ENCODE results near the gene DMD.

GRCh38 chrX:33106737-33107136, 104.6 kb downstream of the DMD start:
- TF ChIP-seq EZH2phosphoT487 (IDR thresholded peaks at IDR 0.05; ENCODE audit: insufficient read depth, low read depth) (no peak), EZH2 (IDR thresholded peaks at IDR 0.05; ENCODE audit: insufficient read depth, poor library complexity, severe bottlenecking) (no peak)

Data from GM23248 (cell line).